Neural cell (in vitro differentiated cells): Measurements from ENCODE around the gene SLC43A3. TPM values are rescaled to one million over a fixed set of nuclear protein-coding genes. Genes with fewer than 3 reads are reported as not detected.

Experiments used
- H2AFZ ChIP-seq: fragments of 200-600, 300-800 bp; sonication (generic), shearing (Covaris generic); 2 replicates; pipeline ENCODE4 v1.6.0; 2014; ENCODE audit warnings: low read depth, mild to moderate bottlenecking, antibody characterized with exemption, low read length, moderate library complexity
- H3F3A ChIP-seq: fragments of 200-600 bp; shearing (Covaris generic); 2 replicates; pipeline ENCODE4 v1.6.1; 2016; ENCODE audit warnings: mild to moderate bottlenecking, moderate library complexity, mixed read lengths, antibody characterized with exemption, low read length; ENCODE audit not compliant: insufficient read depth, poor library complexity, severe bottlenecking
- H3K27ac ChIP-seq: fragments of 200-600, 300-800 bp; sonication (generic), shearing (Covaris generic); 2 replicates; pipeline ENCODE4 v1.5.1; 2014; ENCODE audit warnings: mild to moderate bottlenecking, low read length, moderate library complexity
- H3K27me3 ChIP-seq: fragments of 300-800, 200-600 bp; sonication (generic), shearing (Covaris generic); 2 replicates; pipeline ENCODE4 v1.6.0; 2014; ENCODE audit warnings: mild to moderate bottlenecking, low read depth, low read length, moderate library complexity; ENCODE audit not compliant: insufficient read depth
- H3K36me3 ChIP-seq: fragments of 300-800, 200-600 bp; sonication (generic), shearing (Covaris generic); 2 replicates; pipeline ENCODE4 v1.5.1; 2014; ENCODE audit warnings: mild to moderate bottlenecking, antibody characterized with exemption, low read length, moderate library complexity; ENCODE audit not compliant: insufficient read depth
- H3K4me2 ChIP-seq: fragments of 300-800, 200-600 bp; sonication (generic), shearing (Covaris generic); 2 replicates; pipeline ENCODE4 v1.6.0; 2014; ENCODE audit warnings: mild to moderate bottlenecking, low read length
- H3K4me3 ChIP-seq: fragments of 300-800, 200-600 bp; sonication (generic), shearing (Covaris generic); 2 replicates; pipeline ENCODE4 v1.5.1; 2014; ENCODE audit warnings: mild to moderate bottlenecking, low read length, moderate library complexity
- H3K79me2 ChIP-seq: fragments of 200-600 bp; shearing (Covaris generic); replicated peaks from 2 replicates; pipeline ENCODE4 v1.6.0; 2014; ENCODE audit warnings: mild to moderate bottlenecking, low read length, moderate library complexity; ENCODE audit not compliant: insufficient read depth
- H3K9ac ChIP-seq: fragments of 300-800, 200-600 bp; sonication (generic), shearing (Covaris generic); 2 replicates; pipeline ENCODE4 v1.6.1; 2016; ENCODE audit warnings: mild to moderate bottlenecking, low read length, mixed read lengths
- H3K9me2 ChIP-seq: fragments of 200-600 bp; shearing (Covaris generic); 2 replicates; pipeline ENCODE4 v1.6.1; 2016; ENCODE audit warnings: mild to moderate bottlenecking, low read length, mixed read lengths; ENCODE audit not compliant: insufficient read depth
- H3K9me3 ChIP-seq: fragments of 200-600, 300-800 bp; sonication (generic), shearing (Covaris generic); 2 replicates; pipeline ENCODE4 v1.6.1; 2016; ENCODE audit warnings: mild to moderate bottlenecking, mixed run types, low read length, moderate library complexity, mixed read lengths
- H4K20me1 ChIP-seq: fragments of 200-600 bp; shearing (Covaris generic); 2 replicates; pipeline ENCODE4 v1.6.1; 2016; ENCODE audit warnings: mild to moderate bottlenecking, mixed run types; ENCODE audit not compliant: insufficient read depth
- EP300 ChIP-seq: fragments of 450-650 bp; conservative IDR thresholded peaks from 2 replicates; pipeline ENCODE4 v1.6.1; 2014; ENCODE audit warnings: antibody characterized with exemption, mild to moderate bottlenecking, moderate library complexity; ENCODE audit not compliant: poor library complexity, severe bottlenecking
- EZH2 ChIP-seq: fragments of 200-600, 300-800 bp; shearing (Covaris generic), sonication (generic); IDR thresholded peaks from 2 replicates; pipeline ENCODE4 v1.6.1; 2014; ENCODE audit warnings: antibody characterized with exemption, low read length, borderline replicate concordance, mild to moderate bottlenecking; ENCODE audit not compliant: insufficient read depth, poor library complexity, severe bottlenecking
- MXI1 ChIP-seq: fragments of 450-650 bp; conservative IDR thresholded peaks from 2 replicates; pipeline ENCODE4 v1.6.1; 2014; ENCODE audit warnings: antibody characterized with exemption, mild to moderate bottlenecking; ENCODE audit not compliant: poor library complexity, severe bottlenecking
- POLR2AphosphoS5 ChIP-seq: IDR thresholded peaks from 2 replicates; pipeline ENCODE4 v1.6.1; 2012
- RAD21 ChIP-seq: fragments of 450-650 bp; conservative IDR thresholded peaks from 2 replicates; pipeline ENCODE4 v1.6.1; 2014; ENCODE audit warnings: antibody characterized with exemption, mild to moderate bottlenecking, moderate library complexity
- SMC3 ChIP-seq: fragments of 450-650 bp; conservative IDR thresholded peaks from 2 replicates; pipeline ENCODE4 v1.6.1; 2014; ENCODE audit warnings: antibody characterized with exemption, mild to moderate bottlenecking, moderate library complexity; ENCODE audit not compliant: poor library complexity
- TAF1 ChIP-seq: IDR thresholded peaks from 2 replicates; pipeline ENCODE4 v1.6.1; 2012; ENCODE audit warnings: low read depth
- polyA plus RNA-seq: library from polyadenylated mRNA; depleted of rRNA; stranded (reverse); fragments of >200 nt; gene quantifications from 2 replicates; pipeline ENCODE4 v1.2.3, GENCODE V29; 2014
- TF ChIP-seq, protein P1 (sequence below): IDR thresholded peaks from 2 replicates; pipeline ENCODE4 v1.6.1; 2012; ENCODE audit warnings: borderline replicate concordance
- TF ChIP-seq, protein P2 (sequence below): fragments of 450-650 bp; IDR thresholded peaks from 2 replicates; pipeline ENCODE4 v1.5.1; 2014; ENCODE audit warnings: antibody characterized with exemption, mild to moderate bottlenecking, moderate library complexity; ENCODE audit not compliant: poor library complexity, severe bottlenecking

The SLC43A3 gene
- polyA plus RNA-seq, 1 donor from 2014 or later: 0.33 TPM

DNA sequence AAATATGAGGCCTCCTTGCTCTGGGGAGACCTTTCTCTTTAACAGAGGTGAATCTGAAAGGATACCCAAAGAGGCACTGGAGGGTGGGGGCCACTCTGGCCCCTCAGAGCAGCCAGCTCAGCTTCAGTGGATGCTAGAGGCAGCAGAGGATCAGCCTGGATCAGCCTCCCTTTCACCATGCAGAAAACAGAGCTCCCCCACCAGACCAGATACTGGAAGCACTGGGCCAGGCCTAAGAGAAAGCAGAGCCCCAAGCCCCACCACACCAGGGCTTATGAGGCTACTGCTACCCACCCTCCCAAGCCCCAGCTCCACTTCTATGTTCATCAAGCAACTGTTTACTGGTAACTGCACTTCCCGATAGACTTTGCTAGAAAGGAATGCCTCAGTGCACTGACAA, 4.0 kb upstream of the SLC43A3 start:
- H3K79me2 ChIP-seq: no peaks in the 10 kb centered on the region
- H3K4me3 ChIP-seq: no peak overlapping the region
- H3K36me3 ChIP-seq: no peaks in the 10 kb centered on the region
- H3K27ac ChIP-seq: no peak overlapping the region
- no peaks in the 10 kb centered on the region for H3K9me3 ChIP-seq
- H3K4me2 ChIP-seq: no peak overlapping the region
- H2AFZ ChIP-seq: no peak overlapping the region
- no peaks in the 10 kb centered on the region for H3F3A ChIP-seq
- no peaks in the 10 kb centered on the region for H3K9me2 ChIP-seq
- H4K20me1 ChIP-seq: no peaks in the 10 kb centered on the region
- peaks cover 4% of the 10 kb centered on the region for H3K27me3 ChIP-seq
- no peak overlapping the region for H3K9ac ChIP-seq
- no peak for TF ChIP-seq EP300
- no peak for TF ChIP-seq EZH2
- TF ChIP-seq, protein P1, sequence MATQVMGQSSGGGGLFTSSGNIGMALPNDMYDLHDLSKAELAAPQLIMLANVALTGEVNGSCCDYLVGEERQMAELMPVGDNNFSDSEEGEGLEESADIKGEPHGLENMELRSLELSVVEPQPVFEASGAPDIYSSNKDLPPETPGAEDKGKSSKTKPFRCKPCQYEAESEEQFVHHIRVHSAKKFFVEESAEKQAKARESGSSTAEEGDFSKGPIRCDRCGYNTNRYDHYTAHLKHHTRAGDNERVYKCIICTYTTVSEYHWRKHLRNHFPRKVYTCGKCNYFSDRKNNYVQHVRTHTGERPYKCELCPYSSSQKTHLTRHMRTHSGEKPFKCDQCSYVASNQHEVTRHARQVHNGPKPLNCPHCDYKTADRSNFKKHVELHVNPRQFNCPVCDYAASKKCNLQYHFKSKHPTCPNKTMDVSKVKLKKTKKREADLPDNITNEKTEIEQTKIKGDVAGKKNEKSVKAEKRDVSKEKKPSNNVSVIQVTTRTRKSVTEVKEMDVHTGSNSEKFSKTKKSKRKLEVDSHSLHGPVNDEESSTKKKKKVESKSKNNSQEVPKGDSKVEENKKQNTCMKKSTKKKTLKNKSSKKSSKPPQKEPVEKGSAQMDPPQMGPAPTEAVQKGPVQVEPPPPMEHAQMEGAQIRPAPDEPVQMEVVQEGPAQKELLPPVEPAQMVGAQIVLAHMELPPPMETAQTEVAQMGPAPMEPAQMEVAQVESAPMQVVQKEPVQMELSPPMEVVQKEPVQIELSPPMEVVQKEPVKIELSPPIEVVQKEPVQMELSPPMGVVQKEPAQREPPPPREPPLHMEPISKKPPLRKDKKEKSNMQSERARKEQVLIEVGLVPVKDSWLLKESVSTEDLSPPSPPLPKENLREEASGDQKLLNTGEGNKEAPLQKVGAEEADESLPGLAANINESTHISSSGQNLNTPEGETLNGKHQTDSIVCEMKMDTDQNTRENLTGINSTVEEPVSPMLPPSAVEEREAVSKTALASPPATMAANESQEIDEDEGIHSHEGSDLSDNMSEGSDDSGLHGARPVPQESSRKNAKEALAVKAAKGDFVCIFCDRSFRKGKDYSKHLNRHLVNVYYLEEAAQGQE: no peak
- no peak for TF ChIP-seq SMC3
- no peak for TF ChIP-seq TAF1
- TF ChIP-seq MXI1: no peak
- no peak for TF ChIP-seq RAD21
- TF ChIP-seq, protein P2, sequence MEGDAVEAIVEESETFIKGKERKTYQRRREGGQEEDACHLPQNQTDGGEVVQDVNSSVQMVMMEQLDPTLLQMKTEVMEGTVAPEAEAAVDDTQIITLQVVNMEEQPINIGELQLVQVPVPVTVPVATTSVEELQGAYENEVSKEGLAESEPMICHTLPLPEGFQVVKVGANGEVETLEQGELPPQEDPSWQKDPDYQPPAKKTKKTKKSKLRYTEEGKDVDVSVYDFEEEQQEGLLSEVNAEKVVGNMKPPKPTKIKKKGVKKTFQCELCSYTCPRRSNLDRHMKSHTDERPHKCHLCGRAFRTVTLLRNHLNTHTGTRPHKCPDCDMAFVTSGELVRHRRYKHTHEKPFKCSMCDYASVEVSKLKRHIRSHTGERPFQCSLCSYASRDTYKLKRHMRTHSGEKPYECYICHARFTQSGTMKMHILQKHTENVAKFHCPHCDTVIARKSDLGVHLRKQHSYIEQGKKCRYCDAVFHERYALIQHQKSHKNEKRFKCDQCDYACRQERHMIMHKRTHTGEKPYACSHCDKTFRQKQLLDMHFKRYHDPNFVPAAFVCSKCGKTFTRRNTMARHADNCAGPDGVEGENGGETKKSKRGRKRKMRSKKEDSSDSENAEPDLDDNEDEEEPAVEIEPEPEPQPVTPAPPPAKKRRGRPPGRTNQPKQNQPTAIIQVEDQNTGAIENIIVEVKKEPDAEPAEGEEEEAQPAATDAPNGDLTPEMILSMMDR: no peak
- no peak for TF ChIP-seq POLR2AphosphoS5

DNA sequence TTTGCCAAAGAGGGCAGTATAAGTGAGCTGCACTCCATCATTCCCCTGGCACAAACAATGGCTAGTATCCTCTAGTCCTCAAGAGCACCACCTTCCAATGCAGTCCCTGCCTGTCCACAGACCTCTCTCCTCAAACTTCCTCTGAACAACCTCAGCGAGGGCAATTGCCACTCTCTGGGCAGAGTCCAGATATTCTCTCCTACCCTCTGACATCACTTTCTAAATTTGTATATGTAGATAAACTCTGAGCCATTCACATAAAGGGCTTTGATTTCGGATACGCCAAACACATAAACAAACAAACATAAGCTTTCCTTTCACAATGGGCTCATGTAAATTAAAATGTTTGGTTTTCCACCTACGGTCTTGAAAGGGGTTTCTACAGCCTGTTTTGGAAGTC, 3.0 kb upstream of the SLC43A3 start:
- no peaks in the 10 kb centered on the region for H3F3A ChIP-seq
- no peak overlapping the region for H3K4me3 ChIP-seq
- no peaks in the 10 kb centered on the region for H3K79me2 ChIP-seq
- H3K9me3 ChIP-seq: no peaks in the 10 kb centered on the region
- no peak overlapping the region for H3K27ac ChIP-seq
- H3K9me2 ChIP-seq: no peaks in the 10 kb centered on the region
- peaks cover 4% of the 10 kb centered on the region for H3K27me3 ChIP-seq
- no peaks in the 10 kb centered on the region for H3K36me3 ChIP-seq
- H3K9ac ChIP-seq: no peak overlapping the region
- no peaks in the 10 kb centered on the region for H4K20me1 ChIP-seq
- H2AFZ ChIP-seq: no peak overlapping the region
- no peak overlapping the region for H3K4me2 ChIP-seq
- TF ChIP-seq RAD21 (no peak), POLR2AphosphoS5 (no peak), TAF1 (no peak), EZH2 (no peak), SMC3 (no peak), MXI1 (no peak), EP300 (no peak)
- TF ChIP-seq, protein P1: no peak
- TF ChIP-seq, protein P2: no peak
